ELR (cell line): ENCODE measurements around the gene HCFC1R1.

ENCODE experiments used
- DNase-seq: peaks from one replicate; pipeline ENCODE4 v3.0.0-alpha.2; 2015; ENCODE audit warnings: low read depth

The HCFC1R1 gene

GRCh38 chr16:3020247-3020603 lies 3.5 kb downstream of the HCFC1R1 start, which contains the start of gene TNFRSF12A:
TNFRSF12A (plus strand) TSS chr16:3020368; CDS start chr16:3020398, 30 bp downstream.
- peak; percentile 83 for DNase-seq

- no peak for DNase-seq
These were observed 4.0 kb downstream of the HCFC1R1 start for GRCh38 chr16:3019594-3020246.

GRCh38 chr16:3017794-3018506 lies 5.8 kb downstream of the HCFC1R1 start, which contains the start of gene CLDN6:
CLDN6 (minus strand) TSS chr16:3018183; CDS start chr16:3016021, 2,162 bp downstream.
- no peak for DNase-seq

- no peak for DNase-seq
These were observed 6.4 kb downstream of the HCFC1R1 start for GRCh38 chr16:3017344-3017743.

- no peak for DNase-seq
These were observed 7.7 kb downstream of the HCFC1R1 start for GRCh38 chr16:3015865-3016521.

- DNase-seq = no peak
These were observed 8.8 kb downstream of the HCFC1R1 start for GRCh38 chr16:3014971-3015370.

GRCh38 chr16:3013998-3014690 lies 9.6 kb downstream of the HCFC1R1 start:
- DNase-seq = no peak

GRCh38 chr16:3013491-3013951 lies 10.2 kb downstream of the HCFC1R1 start:
- DNase-seq = peak; percentile 47

- peak; percentile 59 for DNase-seq
These were observed 10.8 kb downstream of the HCFC1R1 start, which contains the start of gene CLDN9 for GRCh38 chr16:3012828-3013420. CLDN9 (plus strand) TSS chr16:3012923; CDS start chr16:3013363, 440 bp downstream.

GRCh38 chr16:3012246-3012645 lies 11.5 kb downstream of the HCFC1R1 start:
- DNase-seq = no peak

GRCh38 chr16:3010510-3010909 lies 13.2 kb downstream of the HCFC1R1 start:
- DNase-seq = no peak

GRCh38 chr16:3009568-3010390 lies 14.0 kb downstream of the HCFC1R1 start:
- DNase-seq = peak; percentile 28

- DNase-seq = no peak
These were observed 15.1 kb downstream of the HCFC1R1 start for GRCh38 chr16:3008690-3009037.

GRCh38 chr16:3007957-3008689 lies 15.6 kb downstream of the HCFC1R1 start:
- no peak for DNase-seq

- no peak for DNase-seq
These were observed 16.4 kb downstream of the HCFC1R1 start for GRCh38 chr16:3007059-3007956.

- DNase-seq = no peak
These were observed 18.9 kb downstream of the HCFC1R1 start for GRCh38 chr16:3004781-3005284.

- DNase-seq = no peak
These were observed 19.4 kb downstream of the HCFC1R1 start for GRCh38 chr16:3004319-3004718.

GRCh38 chr16:3003582-3004270 lies 20.0 kb downstream of the HCFC1R1 start:
- DNase-seq = peak; percentile 98
